ENCODE data around the gene ATG9A. TPM values are rescaled to one million over a fixed set of nuclear protein-coding genes. Genes with fewer than 3 reads are reported as not detected.

The ATG9A gene
- total RNA-seq, 1 experiment from 2014 or later = 46.4 TPM

GRCh38 chr2:219173176-219173575 lies 56.3 kb downstream of the ATG9A start:
- Histone ChIP-seq H2BK5ac (ENCODE audit: insufficient read length, low read length) (no peak overlapping the region), H3K14ac (ENCODE audit: insufficient read depth, low read length) (no peak overlapping the region), H4K5ac (ENCODE audit: insufficient read length, low read depth, low read length) (no peak overlapping the region), H3T11ph (ENCODE audit: low read length) (no peak overlapping the region), H3K9me3 (ENCODE audit: control insufficient read depth, low read depth, low read length) (no peaks in the 10 kb centered on the region), H2BK20ac (ENCODE audit: low read depth, low read length, poor library complexity, severe bottlenecking) (no peak overlapping the region), H4K8ac (replicated peaks; ENCODE audit: insufficient read length, low read depth, low read length) (no peak overlapping the region), H2AK5ac (ENCODE audit: insufficient read length, low read length) (no peak overlapping the region), H4K20me1 (ENCODE audit: control insufficient read depth, insufficient read depth, insufficient read length) (no peaks in the 10 kb centered on the region), H3K23ac (ENCODE audit: insufficient read length, low read depth, low read length) (no peak overlapping the region), H2BK120ac (ENCODE audit: low read depth, low read length, poor library complexity, severe bottlenecking) (no peak overlapping the region), H3K23me2 (ENCODE audit: insufficient read length, low read depth, low read length, poor library complexity, severe bottlenecking) (peaks cover 16% of the 10 kb centered on the region), H2AFZ (ENCODE audit: low read length) (no peak overlapping the region), H3K9ac (ENCODE audit: extremely low read depth, insufficient read length, low read length) (no peak overlapping the region), H3K79me1 (ENCODE audit: insufficient read depth, low read depth, low read length, poor library complexity, severe bottlenecking) (no peaks in the 10 kb centered on the region), H4K91ac (ENCODE audit: insufficient read length, low read depth, low read length) (no peak overlapping the region), H3K56ac (ENCODE audit: insufficient read length, low read depth, low read length) (no peak overlapping the region), H3K4ac (ENCODE audit: low read depth, low read length) (no peak overlapping the region), H3K18ac (ENCODE audit: insufficient read length, low read depth, low read length) (no peak overlapping the region), H3K27ac (ENCODE audit: insufficient read length, low read depth, low read length) (no peak overlapping the region), H3K79me2 (ENCODE audit: insufficient read depth, low read length) (no peaks in the 10 kb centered on the region), H3K4me1 (ENCODE audit: insufficient read depth, low read length) (no peaks in the 10 kb centered on the region), H2BK15ac (ENCODE audit: low read depth, low read length) (no peak overlapping the region), H3K4me2 (ENCODE audit: insufficient read depth, insufficient read length, low read length) (no peak overlapping the region), H3K27me3 (ENCODE audit: insufficient read depth, low read length) (no peaks in the 10 kb centered on the region), H2BK12ac (ENCODE audit: insufficient read length, low read depth, low read length) (no peak overlapping the region)
- no peak overlapping the region; a peak in 1 of 5 replicates for H3K4me3 Mint-ChIP-seq
- peaks cover 8 to 26% (median 23%) of the 10 kb centered on the region in 3 experiments for H3K36me3 Mint-ChIP-seq (ENCODE audit: insufficient read depth in 1 of 3, low read depth in 3 of 3)
- H3K27ac Mint-ChIP-seq = no peak overlapping the region; a peak in 1 of 7 replicates
- H3K4me1 Mint-ChIP-seq = peaks cover 9 to 13% of the 10 kb centered on the region in 2 experiments
- DNase-seq = no peak
- no peak for TF ChIP-seq CTCF (conservative IDR thresholded peaks at IDR 0.05)
- no peaks in the 10 kb centered on the region; a peak in 2 of 5 replicates for H3K9me3 Mint-ChIP-seq
- no peaks in the 10 kb centered on the region; the same call in 1 of the 2 replicates for H3K27me3 Mint-ChIP-seq (ENCODE audit: low read depth)
- WGBS (ENCODE audit: extremely low coverage, insufficient read length, low lambda C conversion rate) = no CpG with 5 or more reads among the region's 6 CpGs

Measured in H9 (cell line).